H1 (cell line): ENCODE results near the gene TNFAIP1. TPM values are rescaled to one million over a fixed set of nuclear protein-coding genes. Genes with fewer than 3 reads are reported as not detected.

ENCODE experiments used
- ATF2 ChIP-seq: IDR thresholded peaks from 2 replicates; pipeline ENCODE4 v1.6.1; 2012; ENCODE audit warnings: low read length, inconsistent platforms
- EGR1 ChIP-seq: IDR thresholded peaks from 2 replicates; pipeline ENCODE4 v1.6.1; 2011; ENCODE audit warnings: low read depth, low read length, borderline replicate concordance
- EZH2 ChIP-seq: fragments of 200-600 bp; sonication (generic); IDR thresholded peaks from 2 replicates; pipeline ENCODE4 v1.7.1; 2012; ENCODE audit warnings: low read depth, mild to moderate bottlenecking, moderate library complexity, low read length, inconsistent platforms; ENCODE audit not compliant: severe bottlenecking
- HDAC2 ChIP-seq, 2 experiments: fragments of 300-600 bp in 1 of 2; sonication (generic) in 1 of 2; IDR thresholded peaks; 2 replicates each; pipeline ENCODE4 v1.6.1; 2011 to 2012; ENCODE audit warnings: low read depth in 2 of 2, low read length in 2 of 2, mild to moderate bottlenecking in 2 of 2, moderate library complexity in 2 of 2, borderline replicate concordance in 1 of 2, inconsistent platforms in 1 of 2
- POU5F1 ChIP-seq: IDR thresholded peaks from 2 replicates; pipeline ENCODE4 v1.6.1; 2011; ENCODE audit warnings: low read depth, mild to moderate bottlenecking, low read length, moderate library complexity
- RBBP5 ChIP-seq: IDR thresholded peaks from 2 replicates; pipeline ENCODE4 v1.7.1; 2012; ENCODE audit warnings: low read depth, mild to moderate bottlenecking, inconsistent platforms, low read length, moderate library complexity, borderline replicate concordance
- SIX5 ChIP-seq: IDR thresholded peaks from 2 replicates; pipeline ENCODE4 v1.6.1; 2011; ENCODE audit warnings: mild to moderate bottlenecking, low read depth, low read length
- polyA plus RNA-seq, 7 experiments: library from polyadenylated mRNA; depleted of rRNA in 3 of 7; stranded (reverse) in 5 of 7; unstranded in 2 of 7; fragments of >200 nt in 5 of 7; fragments of 200-250 nt in 2 of 7; gene quantifications; 1 replicate in 5 of 7; 2 replicates in 1 of 7; 4 replicates in 1 of 7; pipeline versions ENCODE4 v1.2.1 to v1.2.3, GENCODE V29; 2011 to 2013; ENCODE audit warnings: missing spikeins in 2 of 7, mixed read lengths in 2 of 7
- total RNA-seq: library from RNA; stranded (reverse); fragmentation: NEBNext Ultra II Directional; extraction: Animal tissue kit (Norgen Biotek cat#: 25700); gene quantifications from 2 replicates; pipeline ENCODE4 v1.2.1, GENCODE V29; 2021
- TF ChIP-seq, protein P1 (sequence below): fragments of 300-600 bp; sonication (generic); IDR thresholded peaks from 2 replicates; pipeline ENCODE4 v1.7.1; 2012; ENCODE audit warnings: low read length, moderate library complexity, mild to moderate bottlenecking, inconsistent platforms; ENCODE audit not compliant: insufficient replicate concordance

Gene TNFAIP1
- total and polyA plus RNA-seq, 2 of the 8 experiments (the other 6 are each of a cell fraction or from before 2014, with no cell fraction given), result 16.9 to 19.5 TPM

DNA sequence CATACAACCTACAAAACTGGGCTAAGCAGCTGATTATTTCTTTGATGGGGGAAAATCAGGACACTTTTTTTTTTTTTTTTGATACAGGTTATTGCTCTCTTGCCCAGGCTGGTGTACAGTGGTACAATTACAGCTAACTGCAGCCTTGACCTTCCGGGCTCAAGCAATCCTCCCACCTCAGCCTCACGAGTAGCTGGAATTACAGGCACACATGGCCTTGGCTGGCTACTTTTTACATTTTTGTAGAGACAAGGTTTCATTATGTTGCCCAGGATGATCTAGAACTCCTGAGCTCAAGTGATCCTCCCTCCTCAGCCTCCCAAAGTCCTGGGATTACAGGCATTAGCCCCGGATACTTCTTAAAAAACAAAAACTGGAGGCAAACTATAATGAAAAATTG, 37.1 kb upstream of the TNFAIP1 start (continued):
- TF ChIP-seq, protein P1, sequence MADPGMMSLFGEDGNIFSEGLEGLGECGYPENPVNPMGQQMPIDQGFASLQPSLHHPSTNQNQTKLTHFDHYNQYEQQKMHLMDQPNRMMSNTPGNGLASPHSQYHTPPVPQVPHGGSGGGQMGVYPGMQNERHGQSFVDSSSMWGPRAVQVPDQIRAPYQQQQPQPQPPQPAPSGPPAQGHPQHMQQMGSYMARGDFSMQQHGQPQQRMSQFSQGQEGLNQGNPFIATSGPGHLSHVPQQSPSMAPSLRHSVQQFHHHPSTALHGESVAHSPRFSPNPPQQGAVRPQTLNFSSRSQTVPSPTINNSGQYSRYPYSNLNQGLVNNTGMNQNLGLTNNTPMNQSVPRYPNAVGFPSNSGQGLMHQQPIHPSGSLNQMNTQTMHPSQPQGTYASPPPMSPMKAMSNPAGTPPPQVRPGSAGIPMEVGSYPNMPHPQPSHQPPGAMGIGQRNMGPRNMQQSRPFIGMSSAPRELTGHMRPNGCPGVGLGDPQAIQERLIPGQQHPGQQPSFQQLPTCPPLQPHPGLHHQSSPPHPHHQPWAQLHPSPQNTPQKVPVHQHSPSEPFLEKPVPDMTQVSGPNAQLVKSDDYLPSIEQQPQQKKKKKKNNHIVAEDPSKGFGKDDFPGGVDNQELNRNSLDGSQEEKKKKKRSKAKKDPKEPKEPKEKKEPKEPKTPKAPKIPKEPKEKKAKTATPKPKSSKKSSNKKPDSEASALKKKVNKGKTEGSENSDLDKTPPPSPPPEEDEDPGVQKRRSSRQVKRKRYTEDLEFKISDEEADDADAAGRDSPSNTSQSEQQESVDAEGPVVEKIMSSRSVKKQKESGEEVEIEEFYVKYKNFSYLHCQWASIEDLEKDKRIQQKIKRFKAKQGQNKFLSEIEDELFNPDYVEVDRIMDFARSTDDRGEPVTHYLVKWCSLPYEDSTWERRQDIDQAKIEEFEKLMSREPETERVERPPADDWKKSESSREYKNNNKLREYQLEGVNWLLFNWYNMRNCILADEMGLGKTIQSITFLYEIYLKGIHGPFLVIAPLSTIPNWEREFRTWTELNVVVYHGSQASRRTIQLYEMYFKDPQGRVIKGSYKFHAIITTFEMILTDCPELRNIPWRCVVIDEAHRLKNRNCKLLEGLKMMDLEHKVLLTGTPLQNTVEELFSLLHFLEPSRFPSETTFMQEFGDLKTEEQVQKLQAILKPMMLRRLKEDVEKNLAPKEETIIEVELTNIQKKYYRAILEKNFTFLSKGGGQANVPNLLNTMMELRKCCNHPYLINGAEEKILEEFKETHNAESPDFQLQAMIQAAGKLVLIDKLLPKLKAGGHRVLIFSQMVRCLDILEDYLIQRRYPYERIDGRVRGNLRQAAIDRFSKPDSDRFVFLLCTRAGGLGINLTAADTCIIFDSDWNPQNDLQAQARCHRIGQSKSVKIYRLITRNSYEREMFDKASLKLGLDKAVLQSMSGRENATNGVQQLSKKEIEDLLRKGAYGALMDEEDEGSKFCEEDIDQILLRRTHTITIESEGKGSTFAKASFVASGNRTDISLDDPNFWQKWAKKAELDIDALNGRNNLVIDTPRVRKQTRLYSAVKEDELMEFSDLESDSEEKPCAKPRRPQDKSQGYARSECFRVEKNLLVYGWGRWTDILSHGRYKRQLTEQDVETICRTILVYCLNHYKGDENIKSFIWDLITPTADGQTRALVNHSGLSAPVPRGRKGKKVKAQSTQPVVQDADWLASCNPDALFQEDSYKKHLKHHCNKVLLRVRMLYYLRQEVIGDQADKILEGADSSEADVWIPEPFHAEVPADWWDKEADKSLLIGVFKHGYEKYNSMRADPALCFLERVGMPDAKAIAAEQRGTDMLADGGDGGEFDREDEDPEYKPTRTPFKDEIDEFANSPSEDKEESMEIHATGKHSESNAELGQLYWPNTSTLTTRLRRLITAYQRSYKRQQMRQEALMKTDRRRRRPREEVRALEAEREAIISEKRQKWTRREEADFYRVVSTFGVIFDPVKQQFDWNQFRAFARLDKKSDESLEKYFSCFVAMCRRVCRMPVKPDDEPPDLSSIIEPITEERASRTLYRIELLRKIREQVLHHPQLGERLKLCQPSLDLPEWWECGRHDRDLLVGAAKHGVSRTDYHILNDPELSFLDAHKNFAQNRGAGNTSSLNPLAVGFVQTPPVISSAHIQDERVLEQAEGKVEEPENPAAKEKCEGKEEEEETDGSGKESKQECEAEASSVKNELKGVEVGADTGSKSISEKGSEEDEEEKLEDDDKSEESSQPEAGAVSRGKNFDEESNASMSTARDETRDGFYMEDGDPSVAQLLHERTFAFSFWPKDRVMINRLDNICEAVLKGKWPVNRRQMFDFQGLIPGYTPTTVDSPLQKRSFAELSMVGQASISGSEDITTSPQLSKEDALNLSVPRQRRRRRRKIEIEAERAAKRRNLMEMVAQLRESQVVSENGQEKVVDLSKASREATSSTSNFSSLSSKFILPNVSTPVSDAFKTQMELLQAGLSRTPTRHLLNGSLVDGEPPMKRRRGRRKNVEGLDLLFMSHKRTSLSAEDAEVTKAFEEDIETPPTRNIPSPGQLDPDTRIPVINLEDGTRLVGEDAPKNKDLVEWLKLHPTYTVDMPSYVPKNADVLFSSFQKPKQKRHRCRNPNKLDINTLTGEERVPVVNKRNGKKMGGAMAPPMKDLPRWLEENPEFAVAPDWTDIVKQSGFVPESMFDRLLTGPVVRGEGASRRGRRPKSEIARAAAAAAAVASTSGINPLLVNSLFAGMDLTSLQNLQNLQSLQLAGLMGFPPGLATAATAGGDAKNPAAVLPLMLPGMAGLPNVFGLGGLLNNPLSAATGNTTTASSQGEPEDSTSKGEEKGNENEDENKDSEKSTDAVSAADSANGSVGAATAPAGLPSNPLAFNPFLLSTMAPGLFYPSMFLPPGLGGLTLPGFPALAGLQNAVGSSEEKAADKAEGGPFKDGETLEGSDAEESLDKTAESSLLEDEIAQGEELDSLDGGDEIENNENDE, result no peak
- no peak for TF ChIP-seq RBBP5
- no peak for TF ChIP-seq ATF2
- TF ChIP-seq EZH2, result no peak
- TF ChIP-seq EGR1, result no peak
- TF ChIP-seq SIX5, result no peak
- no peak for TF ChIP-seq HDAC2 (IDR thresholded peaks at IDR 0.05; ENCODE audit: borderline replicate concordance in 1 of 2, low read depth in 2 of 2, low read length in 2 of 2)
- no peak for TF ChIP-seq POU5F1
